GM11168 (cell line): ENCODE measurements around the gene KCNQ1.

Source experiments
- in situ Hi-C: fragments of 300-500 bp; cut with MboI; formaldehyde crosslinking; loops from one replicate; pipeline ENCODE4 v1.12.0; 2022; ENCODE audit warnings: low sequenced_read_pairs; ENCODE audit not compliant: unreplicated experiment

KCNQ1 gene

GRCh38 chr11:2444821-2445745, at the start of gene KCNQ1:
KCNQ1 (plus strand) TSS chr11:2445008; CDS start chr11:2445099, 91 bp downstream.
- in situ Hi-C loops: no loop called here

- in situ Hi-C loops: no loop called here
These were observed 49.5 kb upstream of the KCNQ1 start for GRCh38 chr11:2395211-2395730.

- in situ Hi-C loops: no loop called here
These were observed 49.0 kb upstream of the KCNQ1 start for GRCh38 chr11:2395856-2396255.

GRCh38 chr11:2396471-2396870, 48.3 kb upstream of the KCNQ1 start:
- in situ Hi-C loops: no loop called here

GRCh38 chr11:2397005-2397404, 47.8 kb upstream of the KCNQ1 start:
- in situ Hi-C loops: no loop called here

GRCh38 chr11:2398664-2399355, 46.0 kb upstream of the KCNQ1 start:
- in situ Hi-C loops: no loop called here

- in situ Hi-C loops: no loop called here
These were observed 45.2 kb upstream of the KCNQ1 start for GRCh38 chr11:2399488-2400068.

- in situ Hi-C loops: no loop called here
These were observed 44.6 kb upstream of the KCNQ1 start, which contains the start of gene TSSC4 for GRCh38 chr11:2400069-2400761. TSSC4 (plus strand) TSS chr11:2400750; CDS start chr11:2402634, 1,884 bp downstream.

- in situ Hi-C loops: no loop called here
These were observed 43.9 kb upstream of the KCNQ1 start for GRCh38 chr11:2400762-2401435.

- in situ Hi-C loops: no loop called here
These were observed 43.3 kb upstream of the KCNQ1 start for GRCh38 chr11:2401436-2401984.

- in situ Hi-C loops: no loop called here
These were observed 42.7 kb upstream of the KCNQ1 start for GRCh38 chr11:2402106-2402505.

GRCh38 chr11:2402890-2403645, 41.7 kb upstream of the KCNQ1 start:
- in situ Hi-C loops: no loop called here

- in situ Hi-C loops: no loop called here
These were observed 40.0 kb upstream of the KCNQ1 start for GRCh38 chr11:2404735-2405196.

GRCh38 chr11:2406451-2406850, 38.4 kb upstream of the KCNQ1 start:
- in situ Hi-C loops: no loop called here

- in situ Hi-C loops: no loop called here
These were observed 37.9 kb upstream of the KCNQ1 start for GRCh38 chr11:2406878-2407410.

GRCh38 chr11:2408671-2409070, 36.1 kb upstream of the KCNQ1 start:
- in situ Hi-C loops: no loop called here

- in situ Hi-C loops: no loop called here
These were observed 35.7 kb upstream of the KCNQ1 start for GRCh38 chr11:2409126-2409525.
